CD4-positive, alpha-beta T cell (primary cell): ENCODE results near the gene RIC8A. TPM values are rescaled to one million over a fixed set of nuclear protein-coding genes. Genes with fewer than 3 reads are reported as not detected.
A peak's percentile ranks its signal among the peaks of the same experiment; 100 is the strongest.

Source experiments
- ATAC-seq: fragments of 200-7000 bp; cut with Tn5 transposase; one replicate; pipeline ENCODE4 v1.10.0; 2022; ENCODE audit warnings: mild to moderate bottlenecking; ENCODE audit not compliant: poor library complexity
- CTCF ChIA-PET: fragments of 350-600 bp; sonication (Branson Sonifier 250); formaldehyde crosslinking; loops from one replicate; lab custom pipeline; 2021; ENCODE audit warnings: antibody characterized with exemption, inconsistent platforms; lab: Charles Lee
- POLR2A ChIA-PET: fragments of 350-600 bp; sonication (Branson Sonifier 250); formaldehyde crosslinking; loops from one replicate; lab custom pipeline; 2021; ENCODE audit warnings: antibody characterized with exemption, inconsistent platforms; lab: Charles Lee
- DNase-seq, 14 experiments: peaks; one replicate each; pipeline ENCODE4 v3.0.0-alpha.2; 2013 to 2020; ENCODE audit warnings: mixed read lengths in 2 of 14
- H3K27ac ChIP-seq, 2 donors: one replicate each; pipeline versions ENCODE4 v1.5.1 to v1.7.0; 2013; ENCODE audit warnings: low read length in 2 of 2, low read depth in 1 of 2, mild to moderate bottlenecking in 1 of 2
- H3K27me3 ChIP-seq, 2 experiments: 1 replicate in 1 of 2; 2 replicates in 1 of 2; pipeline versions ENCODE4 v1.6.1 to v1.7.0; 2013; ENCODE audit warnings: low read length in 2 of 2, control low read depth in 1 of 2, mild to moderate bottlenecking in 1 of 2, moderate library complexity in 1 of 2; ENCODE audit not compliant: insufficient read depth in 2 of 2, control insufficient read depth in 1 of 2
- H3K36me3 ChIP-seq: one replicate; pipeline ENCODE4 v1.6.1; 2013; ENCODE audit warnings: low read length, control low read depth; ENCODE audit not compliant: insufficient read depth
- H3K4me1 ChIP-seq: one replicate; pipeline ENCODE4 v1.6.1; 2013; ENCODE audit warnings: low read length, control low read depth; ENCODE audit not compliant: insufficient read depth
- H3K4me3 ChIP-seq: one replicate; pipeline ENCODE4 v1.5.1; 2013; ENCODE audit warnings: mild to moderate bottlenecking, low read length, moderate library complexity
- H3K9me3 ChIP-seq, 2 experiments: 1 replicate in 1 of 2; 2 replicates in 1 of 2; pipeline versions ENCODE4 v1.6.1 to v1.7.0; 2013; ENCODE audit warnings: low read length in 2 of 2, mild to moderate bottlenecking in 2 of 2, control low read depth in 1 of 2, moderate library complexity in 1 of 2; ENCODE audit not compliant: control insufficient read depth in 1 of 2, insufficient read depth in 1 of 2
- H3K27ac Mint-ChIP-seq: one replicate; pipeline ENCODE4 v1.8.0; 2020; ENCODE audit warnings: mixed read lengths
- H3K27me3 Mint-ChIP-seq: one replicate; pipeline ENCODE4 v1.8.0; 2021; ENCODE audit warnings: mixed read lengths
- H3K36me3 Mint-ChIP-seq: one replicate; pipeline ENCODE4 v1.8.0; 2021; ENCODE audit warnings: low read depth, mixed read lengths
- H3K4me1 Mint-ChIP-seq: one replicate; pipeline ENCODE4 v1.8.0; 2021; ENCODE audit warnings: low read depth, mixed read lengths
- H3K4me3 Mint-ChIP-seq: one replicate; pipeline ENCODE4 v1.8.0; 2020; ENCODE audit warnings: mild to moderate bottlenecking, mixed read lengths
- H3K9me3 Mint-ChIP-seq: one replicate; pipeline ENCODE4 v1.8.0; 2020; ENCODE audit warnings: mixed read lengths
- intact Hi-C, 2 experiments: fragments of 100-400 bp; cut with DNase I in 1 of 2; cut with micrococcal nuclease in 1 of 2; formaldehyde crosslinking; loops; one replicate each; pipeline versions ENCODE4 v1.15.1 to v1.9.0; 2023 to 2025; cut with DNase I, micrococcal nuclease
- total RNA-seq, 174 experiments: library from RNA in 2 of 174; stranded (reverse) in 2 of 174; gene quantifications; one replicate each; pipeline ENCODE4 v1.2.3 and lab custom pipeline; 2021 to 2026
- TF ChIP-seq, protein P1 (sequence below): fragments of 200-600 bp; IDR thresholded peaks from one replicate; pipeline ENCODE4 v1.8.0; 2022; ENCODE audit warnings: antibody characterized with exemption, mild to moderate bottlenecking

Gene RIC8A
- total RNA-seq, 2 experiments from 2014 or later: 99.6 to 104 TPM

DNA sequence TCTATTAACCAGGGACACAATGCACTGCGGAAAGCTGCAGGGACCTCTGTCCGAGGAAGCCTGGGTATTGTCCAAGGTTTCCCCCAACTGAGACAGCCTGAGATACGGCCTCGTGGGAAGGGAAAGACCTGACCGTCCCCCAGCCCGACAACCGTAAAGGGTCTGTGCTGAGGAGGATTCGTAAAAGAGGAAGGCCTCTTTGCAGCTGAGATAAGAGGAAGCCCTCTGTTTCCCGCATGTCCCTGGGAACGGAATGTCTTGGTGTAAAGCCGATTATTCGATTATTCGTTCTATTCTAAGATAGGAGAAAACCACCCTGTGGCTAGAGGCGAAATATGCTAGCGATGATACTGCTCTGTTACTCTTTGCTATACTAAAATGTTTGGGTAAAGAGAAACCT, 5.5 kb upstream of the RIC8A start:
- peak overlapping the region; percentile 82 for H3K4me3 Mint-ChIP-seq
- TF ChIP-seq, protein P1, sequence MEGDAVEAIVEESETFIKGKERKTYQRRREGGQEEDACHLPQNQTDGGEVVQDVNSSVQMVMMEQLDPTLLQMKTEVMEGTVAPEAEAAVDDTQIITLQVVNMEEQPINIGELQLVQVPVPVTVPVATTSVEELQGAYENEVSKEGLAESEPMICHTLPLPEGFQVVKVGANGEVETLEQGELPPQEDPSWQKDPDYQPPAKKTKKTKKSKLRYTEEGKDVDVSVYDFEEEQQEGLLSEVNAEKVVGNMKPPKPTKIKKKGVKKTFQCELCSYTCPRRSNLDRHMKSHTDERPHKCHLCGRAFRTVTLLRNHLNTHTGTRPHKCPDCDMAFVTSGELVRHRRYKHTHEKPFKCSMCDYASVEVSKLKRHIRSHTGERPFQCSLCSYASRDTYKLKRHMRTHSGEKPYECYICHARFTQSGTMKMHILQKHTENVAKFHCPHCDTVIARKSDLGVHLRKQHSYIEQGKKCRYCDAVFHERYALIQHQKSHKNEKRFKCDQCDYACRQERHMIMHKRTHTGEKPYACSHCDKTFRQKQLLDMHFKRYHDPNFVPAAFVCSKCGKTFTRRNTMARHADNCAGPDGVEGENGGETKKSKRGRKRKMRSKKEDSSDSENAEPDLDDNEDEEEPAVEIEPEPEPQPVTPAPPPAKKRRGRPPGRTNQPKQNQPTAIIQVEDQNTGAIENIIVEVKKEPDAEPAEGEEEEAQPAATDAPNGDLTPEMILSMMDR: no peak
- DNase-seq (peak in 1 of 14 experiments; percentile 22), ATAC-seq (no peak)
- peaks cover 47% of the 10 kb centered on the region for H3K4me1 Mint-ChIP-seq
- CTCF ChIA-PET: no interaction called here
- peaks cover 56% of the 10 kb centered on the region for H3K36me3 Mint-ChIP-seq
- no peaks in the 10 kb centered on the region for H3K27me3 Mint-ChIP-seq
- intact Hi-C loops: no loop called here
- H3K36me3 ChIP-seq: peaks cover 35% of the 10 kb centered on the region
- H3K4me1 ChIP-seq: peaks cover 53% of the 10 kb centered on the region
- H3K9me3 ChIP-seq: no peaks in the 10 kb centered on the region
- no peak overlapping the region for H3K27ac ChIP-seq
- H3K4me3 ChIP-seq: no peak overlapping the region
- no peaks in the 10 kb centered on the region for H3K9me3 Mint-ChIP-seq
- POLR2A ChIA-PET: no interaction called here
- H3K27me3 ChIP-seq: no peaks in the 10 kb centered on the region
- H3K27ac Mint-ChIP-seq: peak overlapping the region; percentile 79

DNA sequence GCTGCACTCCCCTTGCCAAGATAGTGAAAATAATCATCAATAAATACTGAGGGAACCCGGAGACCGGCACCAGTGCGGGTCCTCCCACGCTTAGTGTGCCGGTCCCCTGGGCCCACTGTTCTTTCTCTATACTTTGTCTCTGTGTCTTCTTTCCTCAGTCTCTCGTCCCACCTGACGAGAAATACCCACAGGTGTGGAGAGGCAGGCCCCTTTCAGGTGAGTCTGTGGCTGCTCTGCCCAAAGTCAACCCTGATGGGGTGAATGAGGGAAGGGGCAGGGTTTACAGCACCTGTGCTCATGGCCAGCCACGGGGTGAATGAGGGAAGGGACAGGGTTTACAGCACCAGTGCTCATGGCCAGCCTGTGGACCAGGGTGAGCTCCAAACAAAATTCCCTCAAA, 5.0 kb upstream of the RIC8A start:
- peaks cover 53% of the 10 kb centered on the region for H3K4me1 ChIP-seq
- Mint-ChIP-seq H3K27ac (peak overlapping the region; percentile 79), H3K9me3 (no peaks in the 10 kb centered on the region), H3K27me3 (no peaks in the 10 kb centered on the region), H3K4me1 (peaks cover 52% of the 10 kb centered on the region), H3K4me3 (peak overlapping the region; percentile 82), H3K36me3 (peaks cover 61% of the 10 kb centered on the region)
- peak in 1 of 14 experiments; percentile 28 for DNase-seq
- CTCF ChIA-PET: no interaction called here
- intact Hi-C loops: no loop called here
- H3K27me3 ChIP-seq: no peaks in the 10 kb centered on the region
- ATAC-seq: no peak
- peaks cover 35% of the 10 kb centered on the region for H3K36me3 ChIP-seq
- TF ChIP-seq, protein P1: no peak
- POLR2A ChIA-PET: no interaction called here
- no peak overlapping the region for H3K4me3 ChIP-seq
- no peak overlapping the region for H3K27ac ChIP-seq
- H3K9me3 ChIP-seq: no peaks in the 10 kb centered on the region

DNA sequence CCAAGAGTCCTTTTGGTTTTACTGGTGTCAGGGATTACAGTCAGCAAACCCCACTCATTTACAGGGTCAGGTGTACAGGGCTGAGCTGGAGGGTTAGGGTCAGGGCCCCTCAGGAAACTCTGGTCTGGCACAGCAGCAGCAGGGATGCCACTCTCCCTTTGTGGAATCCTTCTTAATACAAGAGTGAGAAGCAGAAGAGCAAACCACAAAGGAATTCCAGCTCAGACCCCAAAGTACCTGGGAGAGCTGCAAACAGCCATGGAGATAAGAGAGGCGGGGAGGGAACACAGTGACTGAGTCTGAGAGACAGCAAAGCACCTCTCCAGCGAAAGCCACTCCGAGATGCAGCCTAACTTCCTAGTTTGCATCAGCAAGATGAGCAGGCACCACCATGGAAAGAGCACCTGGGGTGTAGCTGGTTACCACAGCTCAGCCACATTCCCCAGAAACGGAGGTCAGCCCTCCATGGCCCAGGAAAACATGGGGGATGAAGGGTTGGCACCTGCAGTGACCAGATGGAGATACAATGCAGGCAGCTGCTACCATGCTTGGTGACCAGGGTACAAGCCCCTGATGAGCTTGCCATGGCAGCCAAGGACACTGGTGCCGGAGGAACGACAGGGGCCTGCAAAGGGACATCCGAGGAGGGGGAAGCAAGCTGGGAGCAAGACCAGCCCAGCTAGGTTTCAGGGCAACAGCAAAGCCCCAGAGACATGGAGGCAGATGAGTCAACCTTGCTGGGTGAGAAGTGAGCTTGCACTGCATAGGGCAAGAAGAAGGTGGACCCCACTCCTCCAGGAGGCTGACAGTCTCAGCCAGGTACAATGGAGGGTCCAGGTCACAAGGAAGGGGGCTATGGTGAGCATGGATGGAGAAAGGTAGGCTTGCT, 4.2 kb upstream of the RIC8A start:
- no peak overlapping the region for H3K27ac ChIP-seq
- Mint-ChIP-seq H3K4me3 (peak overlapping the region; percentile 71), H3K36me3 (peaks cover 69% of the 10 kb centered on the region), H3K4me1 (peaks cover 58% of the 10 kb centered on the region), H3K27ac (peak overlapping the region; percentile 79), H3K9me3 (no peaks in the 10 kb centered on the region), H3K27me3 (no peaks in the 10 kb centered on the region)
- intact Hi-C loops: no loop called here
- peak in 3 of 14 experiments; percentile 2 to 29 (median 12) for DNase-seq
- H3K27me3 ChIP-seq: no peaks in the 10 kb centered on the region
- ATAC-seq: no peak
- POLR2A ChIA-PET: interaction anchor here (0.8 to 1.0 kb wide), 2 partner anchors 47 to 113 kb away, joined by 3 to 4 read pairs; no protein-coding TSS in a partner anchor
- no peaks in the 10 kb centered on the region for H3K9me3 ChIP-seq
- CTCF ChIA-PET: no interaction called here
- H3K4me1 ChIP-seq: peaks cover 61% of the 10 kb centered on the region
- peaks cover 35% of the 10 kb centered on the region for H3K36me3 ChIP-seq
- TF ChIP-seq, protein P1: no peak
- no peak overlapping the region for H3K4me3 ChIP-seq
